ENCODE measurements around the gene TUBGCP6.
"Not testable (repeated sequence)": the region's sequence is repeated elsewhere in the genome, so short reads cannot be mapped to it uniquely, and the experiment has no call there.

Gene TUBGCP6

DNA sequence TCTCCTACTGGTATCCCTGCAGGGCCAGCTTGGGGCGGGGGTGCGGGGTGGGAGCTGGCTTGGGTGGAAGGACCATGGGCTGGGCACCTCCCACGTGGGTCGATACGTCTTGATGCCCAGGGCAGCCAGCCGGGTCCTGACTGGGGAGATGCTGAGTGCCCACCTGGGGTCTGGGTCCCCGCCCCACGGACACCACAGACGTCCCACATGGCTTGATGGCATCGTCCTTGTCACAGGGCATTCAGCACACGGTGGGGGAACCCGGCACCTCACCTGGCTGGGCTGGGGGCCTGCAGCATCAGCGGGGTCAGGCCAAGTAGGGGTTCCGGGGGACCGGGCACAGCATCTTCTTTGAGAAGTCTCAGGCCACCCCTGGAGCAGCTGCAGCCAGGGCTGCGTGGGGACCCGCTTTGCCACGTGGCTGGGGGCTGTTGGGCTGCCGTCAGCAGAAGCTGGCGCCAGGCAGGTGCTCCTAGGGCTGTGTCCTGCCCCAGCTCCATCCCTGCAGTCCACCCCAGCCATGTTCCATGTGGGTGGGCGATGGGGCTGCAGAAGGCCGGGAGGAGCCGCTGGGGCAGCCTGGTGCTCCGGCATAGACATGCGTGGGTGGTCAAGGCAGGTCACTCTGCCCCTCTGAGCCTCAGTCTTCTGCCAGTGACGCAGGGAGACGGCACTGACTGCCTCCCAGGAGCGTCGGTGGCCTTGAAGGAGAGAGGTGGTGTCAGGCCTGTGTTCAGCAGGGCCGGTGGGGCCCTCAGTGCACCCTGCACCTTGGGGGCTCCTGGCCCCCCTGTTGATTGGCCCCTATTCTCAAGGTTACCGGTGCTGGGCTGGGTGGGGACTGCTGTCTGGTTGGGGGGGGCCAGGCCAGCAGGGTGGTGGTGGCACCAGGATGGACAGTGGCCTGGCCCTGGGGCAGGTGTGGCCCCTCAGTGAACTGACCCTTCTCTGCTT lies 35.6 kb downstream of the TUBGCP6 start:
- Histone ChIP-seq H3K9ac (ENCODE audit: low read length) (no peak overlapping the region), H3K9me3 (ENCODE audit: low read length) (no peaks in the 10 kb centered on the region), H3K4me1 (ENCODE audit: insufficient read depth, low read length) (no peaks in the 10 kb centered on the region), H3K27me3 (ENCODE audit: control insufficient read depth in 1 of 2, insufficient read depth in 2 of 2, low read length in 2 of 2) (no peaks in the 10 kb centered on the region), H3K4me3 (ENCODE audit: low read depth in 1 of 2, low read length in 2 of 2) (no peak overlapping the region), H3K36me3 (ENCODE audit: insufficient read depth, low read length) (peaks cover 50% of the 10 kb centered on the region), H3K27ac (ENCODE audit: low read depth, low read length) (no peak overlapping the region)

DNA sequence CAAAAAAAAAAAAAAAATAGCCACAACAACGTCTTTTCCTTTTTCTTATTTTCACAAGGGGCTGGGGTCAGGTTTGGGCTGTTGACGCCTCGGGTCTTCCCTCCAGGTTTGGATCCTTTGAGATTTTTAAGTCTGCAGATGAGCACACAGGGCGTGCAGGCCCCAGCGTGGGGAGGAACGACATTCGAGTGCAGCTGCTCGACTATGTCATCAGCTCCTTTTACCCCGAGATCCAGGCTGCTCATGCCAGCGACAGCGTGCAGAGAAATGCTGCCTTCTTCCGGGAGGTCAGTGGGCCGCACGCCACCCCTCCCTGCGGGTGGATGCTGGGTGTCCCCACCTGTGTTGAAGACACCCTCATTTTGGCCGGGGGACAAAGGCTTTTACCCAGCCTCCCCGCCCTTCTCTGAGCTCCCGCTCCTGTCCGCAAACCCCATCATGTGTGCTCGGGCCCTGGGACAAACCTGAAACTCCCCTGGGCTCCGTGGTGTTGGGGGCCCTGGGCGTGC lies 36.3 kb downstream of the TUBGCP6 start:
- H3K4me1 ChIP-seq (ENCODE audit: insufficient read depth, low read length): no peaks in the 10 kb centered on the region
- no peaks in the 10 kb centered on the region for H3K9me3 ChIP-seq (ENCODE audit: low read length)
- no peak overlapping the region for H3K9ac ChIP-seq (ENCODE audit: low read length)
- no peak overlapping the region for H3K27ac ChIP-seq (ENCODE audit: low read depth, low read length)
- H3K4me3 ChIP-seq (ENCODE audit: low read depth in 1 of 2, low read length in 2 of 2): no peak overlapping the region
- H3K36me3 ChIP-seq (ENCODE audit: insufficient read depth, low read length): peaks cover 54% of the 10 kb centered on the region
- no peaks in the 10 kb centered on the region for H3K27me3 ChIP-seq (ENCODE audit: control insufficient read depth in 1 of 2, insufficient read depth in 2 of 2, low read length in 2 of 2)

DNA sequence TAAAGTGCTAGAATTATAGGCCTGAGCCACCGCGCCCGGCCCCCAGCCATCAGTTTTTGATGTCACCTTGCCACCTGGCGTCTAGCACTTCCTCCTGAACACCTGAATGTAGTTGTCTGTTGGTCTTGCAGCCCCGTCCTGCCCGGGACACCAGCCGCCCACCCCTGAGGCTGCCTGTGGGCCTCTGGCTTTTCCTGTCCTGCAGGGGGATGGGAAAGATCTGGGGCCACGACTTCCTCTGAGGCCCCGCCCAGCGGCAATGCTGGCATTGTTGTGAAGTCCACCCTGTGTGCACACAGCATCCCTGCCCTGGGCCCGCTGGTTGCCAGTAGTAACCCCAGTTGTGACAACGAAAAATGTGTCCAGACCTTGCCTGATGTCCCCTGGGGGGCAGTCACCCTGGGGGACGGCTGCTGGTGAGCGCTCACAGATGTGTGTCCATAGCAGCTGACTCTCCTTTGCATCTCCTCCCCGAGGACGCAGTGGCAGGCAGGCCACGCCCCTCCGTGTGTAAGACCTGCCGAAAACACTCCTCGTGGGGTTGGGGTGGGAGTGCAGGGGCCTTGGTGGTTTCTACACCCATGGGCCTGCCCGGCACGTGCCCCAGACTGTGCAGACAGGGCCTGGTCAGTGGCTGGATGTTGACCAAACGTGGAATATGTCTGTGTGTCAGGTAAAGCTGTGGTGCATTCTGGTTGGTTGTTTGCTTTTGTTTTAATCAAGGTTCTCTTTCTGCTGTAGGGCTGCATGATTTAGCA lies 37.3 kb downstream of the TUBGCP6 start:
- Histone ChIP-seq H3K27me3 (ENCODE audit: control insufficient read depth in 1 of 2, insufficient read depth in 2 of 2, low read length in 2 of 2) (no peaks in the 10 kb centered on the region), H3K4me1 (ENCODE audit: insufficient read depth, low read length) (peaks cover under 1% of the 10 kb centered on the region), H3K27ac (ENCODE audit: low read depth, low read length) (no peak overlapping the region), H3K9ac (ENCODE audit: low read length) (no peak overlapping the region), H3K9me3 (ENCODE audit: low read length) (no peaks in the 10 kb centered on the region), H3K36me3 (ENCODE audit: insufficient read depth, low read length) (peaks cover 51% of the 10 kb centered on the region), H3K4me3 (ENCODE audit: low read depth in 1 of 2, low read length in 2 of 2) (no peak overlapping the region)

DNA sequence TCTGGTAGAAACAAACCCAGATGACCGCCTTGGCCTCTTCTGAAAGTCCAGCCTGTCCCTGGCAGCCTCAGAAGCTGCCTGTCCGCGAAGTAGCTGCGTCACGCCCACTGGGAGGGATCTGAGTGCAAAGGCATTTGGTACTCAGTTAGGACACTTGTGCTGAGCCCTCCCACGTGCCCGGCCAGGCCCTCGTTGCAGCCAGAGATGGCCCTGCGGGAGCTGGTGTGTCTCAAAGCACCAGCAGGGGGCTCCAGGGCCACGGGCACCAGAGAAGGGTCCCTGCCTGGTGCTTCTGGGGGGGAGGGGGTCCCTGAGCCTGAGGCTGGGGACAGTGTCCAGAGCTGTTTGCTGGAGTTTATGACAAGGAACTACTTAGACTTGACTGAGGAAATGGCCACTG lies 38.2 kb downstream of the TUBGCP6 start:
- peaks cover 10% of the 10 kb centered on the region for H3K4me1 ChIP-seq (ENCODE audit: insufficient read depth, low read length)
- peaks cover 44% of the 10 kb centered on the region for H3K36me3 ChIP-seq (ENCODE audit: insufficient read depth, low read length)

DNA sequence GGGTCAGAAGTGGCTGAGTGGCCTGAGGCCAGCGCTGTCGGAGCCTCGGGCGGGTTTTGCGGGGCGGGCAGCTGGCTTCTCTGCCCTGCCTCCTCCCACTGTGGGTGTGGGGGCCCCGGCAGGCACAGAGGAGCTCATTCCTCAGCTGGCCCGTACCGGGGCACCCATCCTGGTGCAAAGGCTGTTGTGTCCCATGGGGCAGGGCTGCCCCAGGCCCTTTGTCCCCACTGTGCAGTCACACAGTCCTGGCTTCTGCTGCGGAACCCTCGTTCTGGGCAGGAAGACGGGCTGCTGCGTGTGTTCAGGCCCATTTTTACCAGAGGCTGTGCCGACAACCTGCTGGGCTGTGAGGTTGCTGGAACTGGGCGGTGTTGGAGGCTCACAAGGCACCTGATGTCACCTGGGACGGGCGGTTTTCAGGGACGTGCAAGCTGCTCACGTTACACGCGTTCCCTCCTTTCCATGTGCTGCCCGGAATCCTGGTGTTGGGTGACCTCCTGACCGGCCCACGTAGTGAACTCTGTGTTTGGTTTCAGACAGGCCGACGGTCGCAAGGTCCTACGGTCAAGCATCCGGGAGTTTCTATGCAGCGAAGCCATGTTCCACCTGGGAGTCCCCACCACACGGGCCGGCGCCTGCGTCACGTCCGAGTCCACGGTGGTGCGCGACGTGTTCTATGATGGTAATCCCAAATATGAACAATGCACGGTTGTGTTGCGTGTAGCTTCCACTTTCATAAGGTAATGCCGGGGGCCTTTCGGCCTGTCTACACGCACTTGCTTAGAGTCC lies 38.8 kb downstream of the TUBGCP6 start:
- no peak overlapping the region for H3K9ac ChIP-seq (ENCODE audit: low read length)
- H3K27ac ChIP-seq (ENCODE audit: low read depth, low read length): no peak overlapping the region
- H3K4me1 ChIP-seq (ENCODE audit: insufficient read depth, low read length): peaks cover 10% of the 10 kb centered on the region
- H3K9me3 ChIP-seq (ENCODE audit: low read length): no peaks in the 10 kb centered on the region
- H3K36me3 ChIP-seq (ENCODE audit: insufficient read depth, low read length): peaks cover 40% of the 10 kb centered on the region
- no peaks in the 10 kb centered on the region for H3K27me3 ChIP-seq (ENCODE audit: control insufficient read depth in 1 of 2, insufficient read depth in 2 of 2, low read length in 2 of 2)
- no peak overlapping the region for H3K4me3 ChIP-seq (ENCODE audit: low read depth in 1 of 2, low read length in 2 of 2)

More for the DNA sequence above, 38.2 kb downstream of the TUBGCP6 start:
- no peak overlapping the region for H3K27ac ChIP-seq (ENCODE audit: low read depth, low read length)
- H3K9me3 ChIP-seq (ENCODE audit: low read length): no peaks in the 10 kb centered on the region
- no peaks in the 10 kb centered on the region for H3K27me3 ChIP-seq (ENCODE audit: control insufficient read depth in 1 of 2, insufficient read depth in 2 of 2, low read length in 2 of 2)
- no peak overlapping the region for H3K9ac ChIP-seq (ENCODE audit: low read length)
- no peak overlapping the region for H3K4me3 ChIP-seq (ENCODE audit: low read depth in 1 of 2, low read length in 2 of 2)

DNA sequence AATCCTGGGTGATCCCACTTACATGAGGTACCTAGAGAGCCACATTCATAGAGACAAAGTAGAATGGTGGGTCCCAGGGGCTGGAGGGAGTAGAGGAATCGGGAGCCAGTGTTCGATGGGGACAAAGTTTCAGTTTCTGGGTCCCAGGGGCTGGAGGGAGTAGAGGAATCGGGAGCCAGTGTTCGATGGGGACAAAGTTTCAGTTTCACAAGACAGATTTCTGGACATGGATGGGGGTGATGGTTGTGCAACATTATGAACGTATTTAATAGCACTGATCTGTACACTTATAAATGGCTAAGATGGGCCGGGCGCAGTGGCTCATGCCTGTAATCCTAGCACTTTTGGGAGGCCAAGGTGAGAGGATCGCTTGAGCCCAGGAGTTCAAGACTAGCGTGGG lies 39.8 kb downstream of the TUBGCP6 start:
- H3K9ac ChIP-seq (ENCODE audit: low read length); H3K27ac ChIP-seq (ENCODE audit: low read depth, low read length); H3K4me3 ChIP-seq (ENCODE audit: low read depth in 1 of 2, low read length in 2 of 2); H3K9me3 ChIP-seq (ENCODE audit: low read length); H3K27me3 ChIP-seq (ENCODE audit: control insufficient read depth in 1 of 2, insufficient read depth in 2 of 2, low read length in 2 of 2): not testable (repeated sequence)
- peaks cover 30% of the 10 kb centered on the region for H3K36me3 ChIP-seq (ENCODE audit: insufficient read depth, low read length)
- H3K4me1 ChIP-seq (ENCODE audit: insufficient read depth, low read length): peaks cover 11% of the 10 kb centered on the region

DNA sequence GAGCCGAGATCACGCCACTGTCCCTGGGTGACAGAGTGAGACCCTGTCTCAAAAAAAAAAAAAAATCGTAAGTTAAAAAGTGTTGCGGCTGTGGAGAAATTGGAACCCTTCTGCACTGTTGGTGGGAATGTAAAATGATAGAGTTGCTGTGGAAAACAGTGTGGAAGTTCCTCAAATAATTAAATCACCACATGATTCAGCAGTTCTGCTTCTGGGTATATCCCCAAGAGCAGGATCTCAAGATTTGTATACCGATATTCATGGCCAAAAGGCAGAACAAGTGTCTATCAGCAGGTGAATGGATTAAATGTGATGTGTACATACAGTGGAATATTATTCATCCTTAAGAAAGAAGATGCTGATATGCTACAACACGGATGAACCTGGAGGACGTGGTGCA lies 40.3 kb downstream of the TUBGCP6 start:
- Histone ChIP-seq H3K4me3 (ENCODE audit: low read depth in 1 of 2, low read length in 2 of 2) (no peak overlapping the region), H3K27ac (ENCODE audit: low read depth, low read length) (no peak overlapping the region), H3K4me1 (ENCODE audit: insufficient read depth, low read length) (peaks cover 15% of the 10 kb centered on the region), H3K9me3 (ENCODE audit: low read length) (no peaks in the 10 kb centered on the region), H3K27me3 (ENCODE audit: control insufficient read depth in 1 of 2, insufficient read depth in 2 of 2, low read length in 2 of 2) (no peaks in the 10 kb centered on the region), H3K9ac (ENCODE audit: low read length) (no peak overlapping the region), H3K36me3 (ENCODE audit: insufficient read depth, low read length) (peaks cover 30% of the 10 kb centered on the region)

DNA sequence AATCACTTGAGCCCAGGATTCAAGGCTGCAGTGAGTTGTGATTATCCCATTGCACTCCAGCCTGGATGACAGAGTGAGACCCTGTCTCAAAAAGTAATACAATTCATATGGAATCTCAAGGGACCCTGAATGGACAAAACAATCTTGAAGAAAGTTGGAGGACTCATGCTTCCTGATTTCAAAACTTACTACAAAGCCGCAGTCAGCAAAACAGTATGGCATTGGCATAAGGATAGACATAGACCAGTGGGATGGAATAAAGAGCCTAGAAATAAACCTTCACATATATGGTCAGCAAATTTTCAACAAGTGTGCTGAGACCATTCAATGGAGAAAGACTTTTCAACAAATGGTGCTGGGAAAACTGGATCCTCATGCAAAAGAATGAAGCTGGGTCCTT lies 41.5 kb downstream of the TUBGCP6 start:
- H3K9ac ChIP-seq (ENCODE audit: low read length): no peak overlapping the region
- peaks cover 30% of the 10 kb centered on the region for H3K36me3 ChIP-seq (ENCODE audit: insufficient read depth, low read length)
- H3K4me3 ChIP-seq (ENCODE audit: low read depth in 1 of 2, low read length in 2 of 2): no peak overlapping the region
- H3K27me3 ChIP-seq (ENCODE audit: control insufficient read depth in 1 of 2, insufficient read depth in 2 of 2, low read length in 2 of 2): no peaks in the 10 kb centered on the region
- peaks cover 17% of the 10 kb centered on the region for H3K4me1 ChIP-seq (ENCODE audit: insufficient read depth, low read length)
- no peaks in the 10 kb centered on the region for H3K9me3 ChIP-seq (ENCODE audit: low read length)
- no peak overlapping the region for H3K27ac ChIP-seq (ENCODE audit: low read depth, low read length)

DNA sequence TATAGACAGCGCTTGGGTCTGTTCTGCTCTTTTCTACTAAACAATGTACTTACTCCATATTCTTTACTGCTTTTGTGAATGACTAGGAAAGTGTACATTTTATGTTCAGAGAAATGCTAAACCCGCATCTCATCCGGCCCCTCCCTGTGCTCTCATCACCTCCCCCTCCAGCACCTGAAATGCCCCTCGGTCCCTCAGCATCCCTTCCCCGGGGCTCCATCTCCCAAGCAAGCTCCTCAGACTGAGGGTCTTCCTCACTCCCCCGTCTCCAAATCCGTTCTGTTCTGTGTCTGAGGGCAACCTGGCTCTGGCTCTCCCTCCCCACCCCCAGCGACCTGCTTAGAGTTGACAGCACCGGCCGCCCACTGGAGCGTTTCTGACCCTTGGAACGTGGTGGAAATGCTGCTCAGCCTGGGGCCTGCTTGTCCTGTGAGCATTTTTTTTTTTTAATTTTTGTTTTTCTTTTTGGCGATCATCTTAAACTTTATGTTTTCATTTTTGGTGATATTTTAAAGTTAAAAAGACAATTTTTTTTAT lies 42.6 kb downstream of the TUBGCP6 start:
- H3K27ac ChIP-seq (ENCODE audit: low read depth, low read length): no peak overlapping the region
- H3K27me3 ChIP-seq (ENCODE audit: control insufficient read depth in 1 of 2, insufficient read depth in 2 of 2, low read length in 2 of 2): no peaks in the 10 kb centered on the region
- peak overlapping the region; percentile 49 for H3K9ac ChIP-seq (ENCODE audit: low read length)
- no peaks in the 10 kb centered on the region for H3K9me3 ChIP-seq (ENCODE audit: low read length)
- H3K4me1 ChIP-seq (ENCODE audit: insufficient read depth, low read length): peaks cover 17% of the 10 kb centered on the region
- H3K4me3 ChIP-seq (ENCODE audit: low read depth in 1 of 2, low read length in 2 of 2): peak overlapping the region; percentile 63 to 64
- H3K36me3 ChIP-seq (ENCODE audit: insufficient read depth, low read length): peaks cover 25% of the 10 kb centered on the region

DNA sequence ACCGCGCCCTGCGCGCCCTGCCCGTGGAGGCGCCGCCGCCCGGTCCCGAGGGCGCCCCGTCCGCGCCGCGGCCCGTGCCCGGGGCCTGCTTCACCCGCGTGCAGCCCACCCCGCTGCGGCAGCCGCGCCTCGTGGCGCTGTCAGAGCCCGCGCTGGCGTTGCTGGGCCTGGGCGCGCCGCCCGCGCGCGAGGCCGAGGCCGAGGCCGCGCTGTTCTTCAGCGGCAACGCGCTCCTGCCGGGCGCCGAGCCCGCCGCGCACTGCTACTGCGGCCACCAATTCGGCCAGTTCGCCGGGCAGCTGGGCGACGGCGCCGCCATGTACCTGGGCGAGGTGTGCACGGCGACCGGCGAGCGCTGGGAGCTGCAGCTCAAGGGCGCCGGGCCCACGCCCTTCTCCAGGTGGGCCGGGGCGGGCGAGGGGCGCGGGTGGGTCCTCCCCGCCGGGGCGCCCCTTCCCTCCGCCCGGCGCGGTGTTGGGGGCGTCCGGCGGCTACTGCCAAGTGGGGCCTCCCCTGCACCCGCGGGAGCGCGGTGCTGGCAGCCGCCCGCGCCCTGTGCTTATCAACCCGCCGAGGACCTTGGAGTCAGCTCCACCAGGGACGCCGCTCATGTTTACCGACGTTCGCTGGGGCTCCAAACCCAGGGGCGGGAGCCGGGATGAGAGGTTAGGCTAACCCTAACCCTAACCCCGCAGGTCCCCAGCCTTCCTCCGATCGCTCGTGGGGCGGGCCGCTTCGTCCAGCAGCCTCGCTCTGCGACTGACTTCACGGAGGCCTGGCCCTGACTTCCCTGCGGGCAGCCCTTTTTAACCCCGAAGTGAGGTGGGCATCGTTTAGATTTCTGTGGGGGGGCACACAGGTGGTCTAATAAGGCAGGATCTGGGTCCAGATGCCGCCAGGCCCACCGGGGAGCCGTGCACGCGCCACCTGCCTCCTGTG lies 43.4 kb downstream of the TUBGCP6 start:
- H3K27ac ChIP-seq (ENCODE audit: low read depth, low read length): peak overlapping the region; percentile 58
- H3K36me3 ChIP-seq (ENCODE audit: insufficient read depth, low read length): peaks cover 18% of the 10 kb centered on the region
- H3K27me3 ChIP-seq (ENCODE audit: control insufficient read depth in 1 of 2, insufficient read depth in 2 of 2, low read length in 2 of 2): no peaks in the 10 kb centered on the region
- peak overlapping the region; percentile 63 to 74 for H3K4me3 ChIP-seq (ENCODE audit: low read depth in 1 of 2, low read length in 2 of 2)
- no peaks in the 10 kb centered on the region for H3K9me3 ChIP-seq (ENCODE audit: low read length)
- H3K4me1 ChIP-seq (ENCODE audit: insufficient read depth, low read length): peaks cover 17% of the 10 kb centered on the region
- H3K9ac ChIP-seq (ENCODE audit: low read length): peak overlapping the region; percentile 49
